K562 (cell line): Measurements from ENCODE around the gene TRIM2. TPM values are rescaled to one million over a fixed set of nuclear protein-coding genes. Genes with fewer than 3 reads are reported as not detected.
A peak's percentile ranks its signal among the peaks of the same experiment; 100 is the strongest.

Experiments used
- ATAC-seq: fragments of 200-7000 bp; cut with Tn5 transposase; 3 replicates; pipeline ENCODE4 v1.9.1; 2020; ENCODE audit warnings: moderate library complexity
- BruUV-seq: library from RNA; stranded (reverse); fragments of 400-500 nt; replicated peaks from 2 replicates; lab custom pipeline; 2021; lab: Mats Ljungman, UMichigan
- CTCF ChIA-PET: fragments of 300-600 bp; formaldehyde crosslinking; extraction: SDS; loops from one replicate; lab custom pipeline; 2021; ENCODE audit warnings: low intra/inter-chr PET ratio; lab: Yijun Ruan, JAX
- POLR2A ChIA-PET: fragments of 300-600, 350-650 bp; sonication (Branson Sonifier 250); formaldehyde crosslinking; extraction: SDS; loops from one replicate; lab custom pipeline; 2021; ENCODE audit warnings: antibody characterized with exemption, inconsistent platforms; lab: Yijun Ruan, JAX
- DNase-seq, 4 experiments: peaks; one replicate each; pipeline versions ENCODE4 v3.0.0 to v3.0.0-alpha.2; 2011 to 2018; ENCODE audit warnings: low spot score in 3 of 4, mixed read lengths in 3 of 4; ENCODE audit errors: extremely low read depth in 1 of 4
- FAIRE-seq: peaks from 2 replicates; lab custom pipeline; 2011; peaks lifted over from hg19 to GRCh38; lab: Jason Lieb, UNC
- H2AFZ ChIP-seq: 2 replicates; pipeline ENCODE4 v1.6.0; 2011; ENCODE audit warnings: low read depth, low read length, control low read depth, inconsistent platforms
- H3K27ac ChIP-seq: fragments of 200-600 bp; 3 replicates; pipeline ENCODE4 v1.8.0; 2011; ENCODE audit warnings: low read depth, mild to moderate bottlenecking, control low read depth, inconsistent platforms, low read length, moderate library complexity, mixed read lengths; ENCODE audit errors: extremely low read depth
- H3K27me3 ChIP-seq, 2 experiments: fragments of 300-600 bp in 1 of 2; 2 replicates in 1 of 2; 3 replicates in 1 of 2; pipeline versions ENCODE4 v1.6.0 to v1.8.0; 2011; ENCODE audit warnings: inconsistent platforms in 2 of 2, low read length in 2 of 2, mild to moderate bottlenecking in 1 of 2, mixed read lengths in 1 of 2, moderate library complexity in 1 of 2; ENCODE audit not compliant: control insufficient read depth in 2 of 2, insufficient read depth in 2 of 2
- H3K36me3 ChIP-seq: fragments of 300-600 bp; 3 replicates; pipeline ENCODE4 v1.8.0; 2011; ENCODE audit warnings: mild to moderate bottlenecking, low read length, inconsistent platforms; ENCODE audit not compliant: control insufficient read depth, insufficient read depth
- H3K4me1 ChIP-seq, 2 experiments: fragments of 200-600 bp in 1 of 2; replicated peaks in 1 of 2; 2 replicates in 1 of 2; 3 replicates in 1 of 2; pipeline versions ENCODE4 v1.5.1 to v1.8.0; 2011; ENCODE audit warnings: inconsistent platforms in 2 of 2, low read length in 2 of 2, mild to moderate bottlenecking in 1 of 2, mixed read lengths in 1 of 2, moderate library complexity in 1 of 2; ENCODE audit not compliant: control insufficient read depth in 2 of 2, insufficient read depth in 2 of 2
- H3K4me2 ChIP-seq: 2 replicates; pipeline ENCODE4 v1.6.1; 2011; ENCODE audit warnings: low read length, control low read depth, inconsistent platforms, mixed read lengths; ENCODE audit not compliant: insufficient read depth
- H3K4me3 ChIP-seq: fragments of 200-600 bp; sonication (generic), shearing (Covaris generic); 2 replicates; pipeline ENCODE4 v1.5.1; 2016; ENCODE audit warnings: control low read depth, inconsistent platforms
- H3K79me2 ChIP-seq: fragments of 200-600 bp; 3 replicates; pipeline ENCODE4 v1.8.0; 2011; ENCODE audit warnings: low read length, inconsistent platforms; ENCODE audit not compliant: control insufficient read depth, insufficient read depth
- H3K9ac ChIP-seq, 2 experiments: 2 replicates each; pipeline versions ENCODE4 v1.6.0 to v1.6.1; 2011; ENCODE audit warnings: low read depth in 2 of 2, low read length in 2 of 2, control low read depth in 1 of 2, inconsistent platforms in 1 of 2, mild to moderate bottlenecking in 1 of 2, mixed read lengths in 1 of 2; ENCODE audit not compliant: insufficient read depth in 1 of 2
- H3K9me1 ChIP-seq: one replicate; pipeline ENCODE4 v1.6.0; 2011; ENCODE audit warnings: inconsistent platforms, mild to moderate bottlenecking, low read length, moderate library complexity; ENCODE audit not compliant: control insufficient read depth, insufficient read depth
- H3K9me3 ChIP-seq: replicated peaks from 2 replicates; pipeline ENCODE4 v1.5.1; 2011; ENCODE audit warnings: low read depth, low read length, inconsistent platforms; ENCODE audit not compliant: control insufficient read depth, insufficient read depth
- H4K20me1 ChIP-seq: replicated peaks from 2 replicates; pipeline ENCODE4 v1.6.1; 2011; ENCODE audit warnings: low read length, inconsistent platforms, mixed read lengths; ENCODE audit not compliant: control insufficient read depth, insufficient read depth
- ASH1L ChIP-seq: fragments of 450-650 bp; IDR thresholded peaks from 2 replicates; pipeline ENCODE4 v1.6.1; 2018; ENCODE audit warnings: borderline replicate concordance, mild to moderate bottlenecking, low read depth; ENCODE audit not compliant: partially characterized antibody
- FOXK2 ChIP-seq, 2 experiments: fragments of 450-650 bp; IDR thresholded peaks in 1 of 2; conservative IDR thresholded peaks in 1 of 2; 2 replicates each; pipeline ENCODE4 v1.6.1; 2016; ENCODE audit warnings: low read depth in 2 of 2, mild to moderate bottlenecking in 1 of 2
- HDAC1 ChIP-seq, 2 experiments: fragments of 450-650 bp; IDR thresholded peaks; 2 replicates each; pipeline ENCODE4 v1.6.1; 2016 to 2017; ENCODE audit warnings: inconsistent platforms in 1 of 2, mild to moderate bottlenecking in 1 of 2, moderate library complexity in 1 of 2
- MEF2A ChIP-seq: IDR thresholded peaks from 2 replicates; pipeline ENCODE4 v1.6.1; 2011; ENCODE audit warnings: low read depth, mild to moderate bottlenecking, low read length, moderate library complexity; ENCODE audit not compliant: control insufficient read depth
- RFX5 ChIP-seq: IDR thresholded peaks from 2 replicates; pipeline ENCODE4 v1.6.1; 2011; ENCODE audit warnings: low read depth, mild to moderate bottlenecking, improper control_type of control experiment, low read length
- TEAD4 ChIP-seq, 2 experiments: sonication (generic) in 1 of 2; formaldehyde crosslinking in 1 of 2; IDR thresholded peaks; 2 replicates each; pipeline versions ENCODE4 v1.6.1 to v1.8.0; 2012 to 2022; ENCODE audit warnings: borderline replicate concordance in 1 of 2, inconsistent platforms in 1 of 2, low read length in 1 of 2, mild to moderate bottlenecking in 1 of 2, missing genetic modification reagents in 1 of 2
- ZNF431 ChIP-seq: sonication (generic); formaldehyde crosslinking; IDR thresholded peaks from 2 replicates; pipeline ENCODE4 v1.8.0; 2022; ENCODE audit warnings: mild to moderate bottlenecking, missing genetic modification reagents
- ZNF76 ChIP-seq: fragments of 250-450 bp; sonication (Bioruptor Pico); IDR thresholded peaks from 2 replicates; pipeline ENCODE4 v1.4.0; 2020; ENCODE audit warnings: mild to moderate bottlenecking, moderate library complexity, borderline replicate concordance
- WGBS: fragments of 100-300 bp; shearing (Covaris generic); methylation state at CpG from one replicate; pipeline ENCODE4 v1.1.6; 2016; ENCODE audit warnings: low coverage, mixed read lengths; ENCODE audit not compliant: insufficient coverage; ENCODE audit errors: missing lambda C conversion rate; 5-methylcytosine and 5-hydroxymethylcytosine counted together
- in situ Hi-C: fragments of 300-500 bp; cut with MboI; formaldehyde crosslinking; loops from 4 replicates; pipeline ENCODE4 v1.15.0; 2018; ENCODE audit warnings: inconsistent platforms, mixed read lengths
- intact Hi-C: fragments of 100-400 bp; cut with micrococcal nuclease; formaldehyde crosslinking; loops from 2 replicates; pipeline ENCODE4 v1.14.2; 2022
- polyA plus RNA-seq, 8 experiments: library from polyadenylated mRNA; depleted of rRNA in 4 of 8; stranded (reverse) in 5 of 8; unstranded in 3 of 8; fragments of >200 nt; fragmentation: Nextera tagmentation in 2 of 8; fragmentation: Illumina TruSeq in 1 of 8; extraction: Ambion mirVana in 2 of 8; extraction: Trizol in 1 of 8; gene quantifications; 2 replicates each; pipeline versions ENCODE4 v1.2.1 to v1.2.3, GENCODE V29; 2011 to 2014; ENCODE audit warnings: inconsistent platforms in 1 of 8, missing spikeins in 1 of 8
- total RNA-seq, 7 experiments: library from RNA; depleted of rRNA in 6 of 7; stranded (reverse); fragments of >200 nt in 6 of 7; fragmentation: Illumina TruSeq in 2 of 7; extraction: Trizol in 2 of 7; gene quantifications; 2 replicates each; pipeline versions ENCODE4 v1.2.1 to v1.2.3, GENCODE V29; 2011 to 2021; ENCODE audit warnings: low replicate concordance in 1 of 7
- TF ChIP-seq, protein P1 (sequence below): fragments of 450-650 bp; IDR thresholded peaks from 2 replicates; pipeline ENCODE4 v1.6.1; 2016; ENCODE audit warnings: borderline replicate concordance
- TF ChIP-seq, protein P2 (sequence below): sonication (generic); formaldehyde crosslinking; IDR thresholded peaks from 2 replicates; pipeline ENCODE4 v1.5.0; 2020; ENCODE audit warnings: missing genetic modification reagents

Gene TRIM2
- total and polyA plus RNA-seq, 9 of the 15 experiments (the other 6 are each of a cell fraction or from before 2014, with no cell fraction given), result 0.01 to 0.41 (median 0.13) TPM; not detected in 1

DNA sequence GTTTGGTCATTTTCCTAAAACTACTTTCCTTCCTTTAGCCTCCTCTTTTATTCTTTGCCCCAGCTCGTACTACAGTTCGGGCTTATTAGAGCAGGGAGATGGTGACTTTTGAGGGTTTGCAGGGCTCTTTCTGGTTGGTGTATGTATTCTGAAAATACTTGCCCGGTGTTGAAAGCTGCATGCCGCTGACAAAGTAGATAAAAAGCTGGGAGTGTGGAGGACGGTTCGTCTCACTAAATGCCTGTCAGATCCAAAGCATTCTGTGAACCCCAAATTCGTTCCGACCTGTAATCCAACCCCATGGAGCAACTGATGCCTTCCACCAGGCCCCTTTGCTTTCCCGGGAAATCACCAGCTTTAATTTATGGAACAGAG, 19.2 kb downstream of the TRIM2 start:
- Histone ChIP-seq H3K9ac (no peak overlapping the region), H3K4me3 (no peak overlapping the region)
- FAIRE-seq, result no peak

DNA sequence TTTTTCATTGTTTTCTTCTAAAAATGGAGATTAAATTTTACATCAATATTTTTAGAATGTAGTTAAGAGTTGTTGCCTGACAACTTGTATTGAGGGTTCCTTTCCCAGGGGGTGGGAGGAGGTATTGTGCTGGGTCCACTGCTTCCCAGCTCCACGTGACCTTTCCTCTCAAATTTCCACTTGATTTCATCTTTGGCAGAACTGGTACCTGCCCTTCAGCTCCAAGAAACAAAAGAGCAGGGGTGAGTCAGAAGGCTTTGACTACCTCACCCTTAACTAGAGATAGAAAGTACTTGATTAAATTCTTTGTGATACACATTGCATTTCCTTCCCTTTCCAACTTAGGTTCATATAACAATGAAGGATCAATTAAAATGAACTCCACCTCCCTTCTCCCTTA, 19.7 kb downstream of the TRIM2 start:
- Histone ChIP-seq H3K4me2 (no peak overlapping the region), H3K9me1 (no peaks in the 10 kb centered on the region), H4K20me1 (no peaks in the 10 kb centered on the region), H2AFZ (no peak overlapping the region), H3K27ac (no peak overlapping the region), H3K9me3 (no peaks in the 10 kb centered on the region), H3K4me1 (peaks cover 0 to 10% of the 10 kb centered on the region in 2 experiments; a peak in 3 of 5 replicates), H3K27me3 (peaks cover 29 to 41% of the 10 kb centered on the region in 2 experiments), H3K79me2 (no peaks in the 10 kb centered on the region), H3K9ac (no peak overlapping the region), H3K4me3 (no peak overlapping the region), H3K36me3 (no peaks in the 10 kb centered on the region)
- no peak for TF ChIP-seq ZNF76 (CRISPR knock-in tag)
- TF ChIP-seq, protein P1, sequence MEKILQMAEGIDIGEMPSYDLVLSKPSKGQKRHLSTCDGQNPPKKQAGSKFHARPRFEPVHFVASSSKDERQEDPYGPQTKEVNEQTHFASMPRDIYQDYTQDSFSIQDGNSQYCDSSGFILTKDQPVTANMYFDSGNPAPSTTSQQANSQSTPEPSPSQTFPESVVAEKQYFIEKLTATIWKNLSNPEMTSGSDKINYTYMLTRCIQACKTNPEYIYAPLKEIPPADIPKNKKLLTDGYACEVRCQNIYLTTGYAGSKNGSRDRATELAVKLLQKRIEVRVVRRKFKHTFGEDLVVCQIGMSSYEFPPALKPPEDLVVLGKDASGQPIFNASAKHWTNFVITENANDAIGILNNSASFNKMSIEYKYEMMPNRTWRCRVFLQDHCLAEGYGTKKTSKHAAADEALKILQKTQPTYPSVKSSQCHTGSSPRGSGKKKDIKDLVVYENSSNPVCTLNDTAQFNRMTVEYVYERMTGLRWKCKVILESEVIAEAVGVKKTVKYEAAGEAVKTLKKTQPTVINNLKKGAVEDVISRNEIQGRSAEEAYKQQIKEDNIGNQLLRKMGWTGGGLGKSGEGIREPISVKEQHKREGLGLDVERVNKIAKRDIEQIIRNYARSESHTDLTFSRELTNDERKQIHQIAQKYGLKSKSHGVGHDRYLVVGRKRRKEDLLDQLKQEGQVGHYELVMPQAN, result no peak
- TF ChIP-seq, protein P2, sequence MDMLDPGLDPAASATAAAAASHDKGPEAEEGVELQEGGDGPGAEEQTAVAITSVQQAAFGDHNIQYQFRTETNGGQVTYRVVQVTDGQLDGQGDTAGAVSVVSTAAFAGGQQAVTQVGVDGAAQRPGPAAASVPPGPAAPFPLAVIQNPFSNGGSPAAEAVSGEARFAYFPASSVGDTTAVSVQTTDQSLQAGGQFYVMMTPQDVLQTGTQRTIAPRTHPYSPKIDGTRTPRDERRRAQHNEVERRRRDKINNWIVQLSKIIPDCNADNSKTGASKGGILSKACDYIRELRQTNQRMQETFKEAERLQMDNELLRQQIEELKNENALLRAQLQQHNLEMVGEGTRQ (CRISPR knock-in tag), result peak; percentile 28; the same call in 1 of the 2 replicates
- ChIA-PET POLR2A (interaction anchor here (0.5 kb wide), 1 partner anchor 24 kb away, joined by 3 read pairs; no protein-coding TSS in a partner anchor), CTCF (no interaction called here)
- 0% methylated on average over 1 of the region's 1 CpG for WGBS
- ATAC-seq (no peak), DNase-seq (no peak), FAIRE-seq (no peak)
- in situ Hi-C loops, result no loop called here
- no TSS peak for BruUV-seq
- intact Hi-C loops, result no loop called here

More for the DNA sequence above, 19.2 kb downstream of the TRIM2 start:
- POLR2A ChIA-PET, result interaction anchor here (0.5 to 0.7 kb wide), 2 partner anchors 24 to 25 kb away, joined by 3 read pairs; no protein-coding TSS in a partner anchor
- no peak for ATAC-seq
- no peak overlapping the region for H3K27ac ChIP-seq
- in situ Hi-C loops (no loop called here), intact Hi-C loops (no loop called here)
- no peaks in the 10 kb centered on the region for H3K9me1 ChIP-seq
- WGBS, result 3% methylated on average over 9 of the region's 9 CpGs
- H3K79me2 ChIP-seq, result no peaks in the 10 kb centered on the region
- H3K36me3 ChIP-seq, result no peaks in the 10 kb centered on the region
- no peak for DNase-seq
- H3K4me2 ChIP-seq, result no peak overlapping the region
- no peaks in the 10 kb centered on the region for H4K20me1 ChIP-seq
- peaks cover 29 to 38% of the 10 kb centered on the region in 2 experiments for H3K27me3 ChIP-seq
- CTCF ChIA-PET, result interaction anchor here (0.6 kb wide), 1 partner anchor 91 kb away, joined by 3 read pairs; no protein-coding TSS in a partner anchor
- no peaks in the 10 kb centered on the region for H3K9me3 ChIP-seq
- H2AFZ ChIP-seq, result no peak overlapping the region
- H3K4me1 ChIP-seq, result peaks cover 0 to 10% of the 10 kb centered on the region in 2 experiments; a peak in 3 of 5 replicates
- no peak for TF ChIP-seq ZNF431
- no peak for TF ChIP-seq TEAD4 (IDR thresholded peaks at IDR 0.05; ENCODE audit: low read length)
- no peak for TF ChIP-seq TEAD4 (CRISPR knock-in tag; IDR thresholded peaks at IDR 0.05; ENCODE audit: borderline replicate concordance)
- no peak for TF ChIP-seq MEF2A
- no peak for TF ChIP-seq FOXK2 (conservative IDR thresholded peaks at IDR 0.05 in 1 of 2, IDR thresholded peaks at IDR 0.05 in 1 of 2; ENCODE audit: low read depth in 2 of 2)
- TF ChIP-seq HDAC1 (IDR thresholded peaks at IDR 0.05), result no peak
- TF ChIP-seq ASH1L, result no peak
- TF ChIP-seq RFX5, result no peak
- no TSS peak for BruUV-seq
